GM12801 (cell line): ENCODE results near the gene TTLL11.

Experiments
- CTCF ChIP-seq: IDR thresholded peaks from one replicate; pipeline ENCODE4 v1.5.1; 2011; ENCODE audit warnings: control low read depth; ENCODE audit not compliant: insufficient read length; ENCODE audit errors: extremely low read depth

Gene TTLL11

GRCh38 chr9:122100756-122101155 is 7.6 kb upstream of the TTLL11 start:
- TF ChIP-seq CTCF: no peak

GRCh38 chr9:122099271-122099869 is 6.3 kb upstream of the TTLL11 start:
- TF ChIP-seq CTCF: no peak

- no peak for TF ChIP-seq CTCF
Observed at GRCh38 chr9:122097679-122098315, 4.7 kb upstream of the TTLL11 start.

GRCh38 chr9:122096620-122097415 is 3.7 kb upstream of the TTLL11 start:
- TF ChIP-seq CTCF: no peak

- no peak for TF ChIP-seq CTCF
Observed at GRCh38 chr9:122095010-122095767, 2.1 kb upstream of the TTLL11 start.

GRCh38 chr9:122091682-122092592 is 1.2 kb downstream of the TTLL11 start:
- no peak for TF ChIP-seq CTCF
